GM12892 (cell line): ENCODE measurements around the gene LUC7L.

Experiments
- POLR2A ChIP-seq: IDR thresholded peaks from 2 replicates; pipeline ENCODE4 v1.6.1; 2011; ENCODE audit warnings: low read depth, low read length, control low read depth
- POLR2AphosphoS5 ChIP-seq: IDR thresholded peaks from 2 replicates; pipeline ENCODE4 v1.6.1; 2011; ENCODE audit warnings: low read depth, low read length, control low read depth
- TAF1 ChIP-seq: IDR thresholded peaks from 2 replicates; pipeline ENCODE4 v1.6.1; 2011; ENCODE audit warnings: low read depth, mild to moderate bottlenecking, control low read depth, low read length, borderline replicate concordance

GRCh38 chr16:230949-231348 is 1.7 kb upstream of the LUC7L start:
- TF ChIP-seq POLR2A, result no peak
- TF ChIP-seq POLR2AphosphoS5, result no peak
- TF ChIP-seq TAF1, result no peak
